Psoas muscle (tissue), 8 donors: ENCODE results near the gene CTDP1. TPM values are rescaled to one million over a fixed set of nuclear protein-coding genes. Genes with fewer than 3 reads are reported as not detected.

ENCODE experiments used
- ATAC-seq, 4 donors: fragments of 200-7000 bp; cut with Tn5 transposase; one replicate each; pipeline ENCODE4 v1.9.1; 2020; ENCODE audit warnings: moderate library complexity in 3 of 4, mild to moderate bottlenecking in 2 of 4
- DNase-seq, 2 donors: peaks; one replicate each; pipeline ENCODE4 v3.0.0-alpha.2; 2020
- H3K27ac ChIP-seq: fragments of 200-600 bp; one replicate; pipeline ENCODE4 v1.8.0; 2022
- H3K27me3 ChIP-seq, 3 donors: fragments of 200-600 bp in 1 of 3; one replicate each; pipeline versions ENCODE4 v1.6.1 to v1.8.0; 2013 to 2022; ENCODE audit warnings: low read length in 2 of 3, mild to moderate bottlenecking in 2 of 3, moderate library complexity in 1 of 3; ENCODE audit not compliant: insufficient read depth in 3 of 3
- H3K36me3 ChIP-seq, 2 donors: fragments of 200-600 bp in 1 of 2; one replicate each; pipeline versions ENCODE4 v1.6.1 to v1.8.0; 2013 to 2022; ENCODE audit warnings: low read depth in 1 of 2, mild to moderate bottlenecking in 1 of 2, moderate library complexity in 1 of 2; ENCODE audit not compliant: insufficient read depth in 1 of 2
- H3K4me1 ChIP-seq: fragments of 200-600 bp; one replicate; pipeline ENCODE4 v1.8.0; 2022
- H3K4me3 ChIP-seq: fragments of 200-600 bp; one replicate; pipeline ENCODE4 v1.8.0; 2022; ENCODE audit warnings: mild to moderate bottlenecking
- H3K9me3 ChIP-seq: fragments of 200-600 bp; one replicate; pipeline ENCODE4 v1.8.0; 2022
- CTCF ChIP-seq: fragments of 200-600 bp; IDR thresholded peaks from one replicate; pipeline ENCODE4 v1.8.0; 2022; ENCODE audit warnings: antibody characterized with exemption
- WGBS, 3 donors: extraction: QIAGEN DNeasy Blood & Tissue Kit; methylation state at CpG; one replicate each; pipeline versions ENCODE4 v1.1.6 to v1.1.7; 2013; 5-methylcytosine and 5-hydroxymethylcytosine counted together
- intact Hi-C, 2 donors: fragments of 100-400 bp; cut with DNase I; formaldehyde crosslinking; loops; one replicate each; pipeline versions ENCODE4 v1.11.0 to v1.14.2; 2022
- polyA plus RNA-seq, 3 donors: library from polyadenylated mRNA; stranded (reverse); fragments of 200-250 nt; gene quantifications; one replicate each; pipeline ENCODE4 v1.2.3, GENCODE V29; 2013
- total RNA-seq, 4 donors: library from RNA; stranded (reverse); fragmentation: NEBNext Ultra II Directional in 2 of 4; extraction: Animal tissue kit (Norgen Biotek cat#: 25700) in 2 of 4; gene quantifications; one replicate each; pipeline versions ENCODE4 v1.2.1 to v1.2.4, GENCODE V29; 2021 to 2023
- donor health status: healthy with polysubstance abuse.
- donor health status: DM: no; HTN: no; CAD: no; lungs with moderate emphysema.
- donor health status: Bipolar disorder and iron deficiency.
- donor health status: healthy.
- donor health status: DM: yes; HTN: yes; CAD: no.
- donor health status: DM: no; HTN: no; CAD: no.
- donor health status: DM: no; HTN: no; CAD: no.
- donor health status: DM: yes; HTN: yes; CAD: no.

CTDP1 gene
- total and polyA plus RNA-seq, 7 donors = 7.6 to 21.6 (median 12.4) TPM

- Histone ChIP-seq H3K4me3 (no peak overlapping the region), H3K4me1 (no peaks in the 10 kb centered on the region), H3K9me3 (no peaks in the 10 kb centered on the region), H3K27ac (no peak overlapping the region), H3K36me3 (no peaks in the 10 kb centered on the region), H3K27me3 (peaks cover 0 to 6% (median 0%) of the 10 kb centered on the region in 3 donors)
- no peak for DNase-seq
- no peak for ATAC-seq
- 77 to 92% (median 86%) methylated on average over 1 of the region's 1 CpG for WGBS, 3 donors
- intact Hi-C loops = no loop called here
- no peak for TF ChIP-seq CTCF
Observed at GRCh38 chr18:79662439-79662838, 17.2 kb upstream of the CTDP1 start.

- Histone ChIP-seq H3K9me3 (no peaks in the 10 kb centered on the region), H3K4me3 (no peak overlapping the region), H3K36me3 (no peaks in the 10 kb centered on the region), H3K27ac (no peak overlapping the region), H3K4me1 (no peaks in the 10 kb centered on the region), H3K27me3 (peaks cover 0 to 6% (median 0%) of the 10 kb centered on the region in 3 donors)
- ATAC-seq (no peak), DNase-seq (no peak)
- intact Hi-C loops = no loop called here
- no peak for TF ChIP-seq CTCF
- 76 to 91% (median 87%) methylated on average over 3 of the region's 3 CpGs for WGBS, 3 donors
Observed at GRCh38 chr18:79664525-79665125, 15.0 kb upstream of the CTDP1 start.

GRCh38 chr18:79668203-79668602 is 11.4 kb upstream of the CTDP1 start:
- Histone ChIP-seq H3K4me1 (no peaks in the 10 kb centered on the region), H3K27me3 (peaks cover 0 to under 1% (median 0%) of the 10 kb centered on the region in 3 donors), H3K4me3 (no peak overlapping the region), H3K36me3 (no peaks in the 10 kb centered on the region), H3K9me3 (no peaks in the 10 kb centered on the region), H3K27ac (no peak overlapping the region)
- intact Hi-C loops = no loop called here
- TF ChIP-seq CTCF = no peak
- DNase-seq = no peak
- ATAC-seq = no peak

GRCh38 chr18:79672490-79673276 is 6.9 kb upstream of the CTDP1 start:
- Histone ChIP-seq H3K27me3 (no peaks in the 10 kb centered on the region), H3K4me1 (peaks cover 7% of the 10 kb centered on the region), H3K4me3 (no peak overlapping the region), H3K36me3 (peaks cover 0 to 23% of the 10 kb centered on the region in 2 donors), H3K27ac (no peak overlapping the region), H3K9me3 (no peaks in the 10 kb centered on the region)
- WGBS, 3 donors = 84 to 87% (median 85%) methylated on average over 19 of the region's 19 CpGs
- intact Hi-C loops = loop anchor here (10.0 kb wide), 2 partner anchors 252 to 272 kb away; no protein-coding TSS in a partner anchor
- DNase-seq (no peak), ATAC-seq (no peak)
- no peak for TF ChIP-seq CTCF
